Measurements from ENCODE around the gene ECHDC3. TPM values are rescaled to one million over a fixed set of nuclear protein-coding genes. Genes with fewer than 3 reads are reported as not detected.

The ECHDC3 gene
- total RNA-seq, 1 experiment from 2014 or later = 30.1 TPM

GRCh38 chr10:11762706-11763500, 20.7 kb downstream of the ECHDC3 start:
- intact Hi-C loops (cut with micrococcal nuclease; ENCODE audit: unreplicated experiment) = no loop called here
- H3K36me3 Mint-ChIP-seq (ENCODE audit: insufficient read depth, unreplicated experiment) = peaks cover 8% of the 10 kb centered on the region
- no TSS peak for BruUV-seq (replicated peaks)
- no peaks in the 10 kb centered on the region for H3K4me1 ChIP-seq
- DNase-seq = no peak
- ChIA-PET CTCF (no interaction called here), POLR2A (no interaction called here)
- no peaks in the 10 kb centered on the region for H3K9me3 ChIP-seq
- no peak overlapping the region for H3K4me3 ChIP-seq (ENCODE audit: low read depth, low read length)
- no peak overlapping the region for H3K27ac Mint-ChIP-seq (ENCODE audit: unreplicated experiment)
- no peaks in the 10 kb centered on the region for H3K27me3 ChIP-seq (replicated peaks; ENCODE audit: control insufficient read depth, insufficient read depth, low read length)
- H3K9me3 Mint-ChIP-seq (ENCODE audit: unreplicated experiment) = no peaks in the 10 kb centered on the region
- no peak for TF ChIP-seq CTCF (IDR thresholded peaks at IDR 0.05; ENCODE audit: insufficient read depth in 1 of 2, low read depth in 1 of 2, low read length in 1 of 2, severe bottlenecking in 1 of 2, unreplicated experiment in 1 of 2)
- peaks cover 2% of the 10 kb centered on the region for H3K4me1 Mint-ChIP-seq (ENCODE audit: low read depth, unreplicated experiment)
- H3K27me3 Mint-ChIP-seq (ENCODE audit: insufficient read depth, unreplicated experiment) = no peaks in the 10 kb centered on the region
- no peaks in the 10 kb centered on the region for H3K36me3 ChIP-seq (ENCODE audit: control insufficient read depth, insufficient read depth, low read length)
- no peak overlapping the region for H3K4me3 Mint-ChIP-seq (ENCODE audit: unreplicated experiment)

GRCh38 chr10:11763501-11763861, 21.3 kb downstream of the ECHDC3 start:
- no peak for TF ChIP-seq CTCF (IDR thresholded peaks at IDR 0.05; ENCODE audit: insufficient read depth in 1 of 2, low read depth in 1 of 2, low read length in 1 of 2, severe bottlenecking in 1 of 2, unreplicated experiment in 1 of 2)
- no TSS peak for BruUV-seq (replicated peaks)
- Histone ChIP-seq H3K27me3 (replicated peaks; ENCODE audit: control insufficient read depth, insufficient read depth, low read length) (no peaks in the 10 kb centered on the region), H3K4me1 (no peaks in the 10 kb centered on the region), H3K9me3 (no peaks in the 10 kb centered on the region), H3K36me3 (ENCODE audit: control insufficient read depth, insufficient read depth, low read length) (no peaks in the 10 kb centered on the region), H3K4me3 (ENCODE audit: low read depth, low read length) (no peak overlapping the region)
- Mint-ChIP-seq H3K27me3 (ENCODE audit: insufficient read depth, unreplicated experiment) (no peaks in the 10 kb centered on the region), H3K4me1 (ENCODE audit: low read depth, unreplicated experiment) (no peaks in the 10 kb centered on the region), H3K9me3 (ENCODE audit: unreplicated experiment) (no peaks in the 10 kb centered on the region), H3K27ac (ENCODE audit: unreplicated experiment) (no peak overlapping the region), H3K36me3 (ENCODE audit: insufficient read depth, unreplicated experiment) (peaks cover 2% of the 10 kb centered on the region), H3K4me3 (ENCODE audit: unreplicated experiment) (no peak overlapping the region)
- no peak for DNase-seq
- intact Hi-C loops (cut with micrococcal nuclease; ENCODE audit: unreplicated experiment) = no loop called here
- CTCF ChIA-PET = no interaction called here
- POLR2A ChIA-PET = no interaction called here

GRCh38 chr10:11765141-11765540, 23.0 kb downstream of the ECHDC3 start:
- no peaks in the 10 kb centered on the region for H3K36me3 Mint-ChIP-seq (ENCODE audit: insufficient read depth, unreplicated experiment)
- no peaks in the 10 kb centered on the region for H3K27me3 ChIP-seq (replicated peaks; ENCODE audit: control insufficient read depth, insufficient read depth, low read length)
- H3K27me3 Mint-ChIP-seq (ENCODE audit: insufficient read depth, unreplicated experiment) = no peaks in the 10 kb centered on the region
- ChIA-PET CTCF (no interaction called here), POLR2A (no interaction called here)
- H3K4me3 Mint-ChIP-seq (ENCODE audit: unreplicated experiment) = no peak overlapping the region
- H3K4me3 ChIP-seq (ENCODE audit: low read depth, low read length) = no peak overlapping the region
- no peaks in the 10 kb centered on the region for H3K4me1 Mint-ChIP-seq (ENCODE audit: low read depth, unreplicated experiment)
- intact Hi-C loops (cut with micrococcal nuclease; ENCODE audit: unreplicated experiment) = no loop called here
- no peaks in the 10 kb centered on the region for H3K9me3 ChIP-seq
- H3K4me1 ChIP-seq = no peaks in the 10 kb centered on the region
- no peaks in the 10 kb centered on the region for H3K36me3 ChIP-seq (ENCODE audit: control insufficient read depth, insufficient read depth, low read length)
- H3K27ac Mint-ChIP-seq (ENCODE audit: unreplicated experiment) = no peak overlapping the region
- DNase-seq = no peak
- H3K9me3 Mint-ChIP-seq (ENCODE audit: unreplicated experiment) = no peaks in the 10 kb centered on the region
- no peak for TF ChIP-seq CTCF (IDR thresholded peaks at IDR 0.05; ENCODE audit: insufficient read depth in 1 of 2, low read depth in 1 of 2, low read length in 1 of 2, severe bottlenecking in 1 of 2, unreplicated experiment in 1 of 2)
- BruUV-seq (replicated peaks) = no TSS peak
